A549 (cell line): ENCODE results near the gene CDH4.

Source experiments
- BHLHE40 ChIP-seq: IDR thresholded peaks from 2 replicates; pipeline ENCODE4 v1.6.1; 2012; ENCODE audit warnings: low read depth, low read length, inconsistent platforms
- CEBPB ChIP-seq, 2 experiments: fragments of >200 bp in 1 of 2; sonication (Bioruptor Twin) in 1 of 2; formaldehyde crosslinking in 1 of 2; IDR thresholded peaks; 2 replicates each; pipeline ENCODE4 v1.6.1; 2012 to 2016
- E2F6 ChIP-seq: IDR thresholded peaks from 2 replicates; pipeline ENCODE4 v1.6.1; 2012; ENCODE audit warnings: low read depth, borderline replicate concordance
- EP300 ChIP-seq, 2 experiments: fragments of >200 bp; sonication (Bioruptor Twin); formaldehyde crosslinking; IDR thresholded peaks; 2 replicates in 1 of 2; 3 replicates in 1 of 2; pipeline ENCODE4 v1.6.1; 2016 to 2017
- JUN ChIP-seq, 2 experiments: fragments of >200 bp; sonication (Bioruptor Twin); formaldehyde crosslinking; IDR thresholded peaks; 2 replicates in 1 of 2; 3 replicates in 1 of 2; pipeline ENCODE4 v1.6.1; 2016 to 2017
- MYC ChIP-seq: IDR thresholded peaks from 2 replicates; pipeline ENCODE4 v1.6.1; 2012; ENCODE audit warnings: mild to moderate bottlenecking, inconsistent platforms, low read length, improper control_type of control experiment, borderline replicate concordance
- POLR2A ChIP-seq: IDR thresholded peaks from 2 replicates; pipeline ENCODE4 v1.6.1; 2012; ENCODE audit warnings: mild to moderate bottlenecking, low read length
- RCOR1 ChIP-seq: fragments of 150-350 bp; IDR thresholded peaks from 2 replicates; pipeline ENCODE4 v1.6.1; 2014; ENCODE audit warnings: antibody characterized with exemption, low read length, low read depth
- REST ChIP-seq: fragments of 200-600 bp; sonication (generic); IDR thresholded peaks from 2 replicates; pipeline ENCODE4 v1.6.1; 2016; ENCODE audit warnings: antibody characterized with exemption, mild to moderate bottlenecking, moderate library complexity
- RFX5 ChIP-seq: fragments of 450-650 bp; IDR thresholded peaks from 2 replicates; pipeline ENCODE4 v1.7.1; 2014; ENCODE audit warnings: antibody characterized with exemption, mild to moderate bottlenecking, moderate library complexity
- ZSCAN20 ChIP-seq: fragments of 250-450 bp; sonication (Bioruptor Pico); IDR thresholded peaks from 2 replicates; pipeline ENCODE4 v1.8.0; 2022; ENCODE audit warnings: mild to moderate bottlenecking, moderate library complexity
- TF ChIP-seq, protein P1 (sequence below): fragments of >200 bp; sonication (Bioruptor Twin); formaldehyde crosslinking; IDR thresholded peaks from 3 replicates; pipeline ENCODE4 v1.5.1; 2016
- TF ChIP-seq, protein P2 (sequence below): IDR thresholded peaks from 2 replicates; pipeline ENCODE4 v1.6.1; 2012
- TF ChIP-seq, protein P3 (sequence below): fragments of >200 bp; sonication (Bioruptor Twin); formaldehyde crosslinking; IDR thresholded peaks from 3 replicates; pipeline ENCODE4 v1.6.1; 2016

- TF ChIP-seq EP300 (IDR thresholded peaks at IDR 0.05): no peak
- no peak for TF ChIP-seq POLR2A
- TF ChIP-seq JUN (IDR thresholded peaks at IDR 0.05): no peak
- no peak for TF ChIP-seq RFX5
- TF ChIP-seq RCOR1: no peak
- TF ChIP-seq ZSCAN20: no peak
- TF ChIP-seq REST: no peak
- TF ChIP-seq MYC: no peak
- TF ChIP-seq, protein P1, sequence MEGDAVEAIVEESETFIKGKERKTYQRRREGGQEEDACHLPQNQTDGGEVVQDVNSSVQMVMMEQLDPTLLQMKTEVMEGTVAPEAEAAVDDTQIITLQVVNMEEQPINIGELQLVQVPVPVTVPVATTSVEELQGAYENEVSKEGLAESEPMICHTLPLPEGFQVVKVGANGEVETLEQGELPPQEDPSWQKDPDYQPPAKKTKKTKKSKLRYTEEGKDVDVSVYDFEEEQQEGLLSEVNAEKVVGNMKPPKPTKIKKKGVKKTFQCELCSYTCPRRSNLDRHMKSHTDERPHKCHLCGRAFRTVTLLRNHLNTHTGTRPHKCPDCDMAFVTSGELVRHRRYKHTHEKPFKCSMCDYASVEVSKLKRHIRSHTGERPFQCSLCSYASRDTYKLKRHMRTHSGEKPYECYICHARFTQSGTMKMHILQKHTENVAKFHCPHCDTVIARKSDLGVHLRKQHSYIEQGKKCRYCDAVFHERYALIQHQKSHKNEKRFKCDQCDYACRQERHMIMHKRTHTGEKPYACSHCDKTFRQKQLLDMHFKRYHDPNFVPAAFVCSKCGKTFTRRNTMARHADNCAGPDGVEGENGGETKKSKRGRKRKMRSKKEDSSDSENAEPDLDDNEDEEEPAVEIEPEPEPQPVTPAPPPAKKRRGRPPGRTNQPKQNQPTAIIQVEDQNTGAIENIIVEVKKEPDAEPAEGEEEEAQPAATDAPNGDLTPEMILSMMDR: no peak
- TF ChIP-seq CEBPB (IDR thresholded peaks at IDR 0.05): no peak
- TF ChIP-seq, protein P2, sequence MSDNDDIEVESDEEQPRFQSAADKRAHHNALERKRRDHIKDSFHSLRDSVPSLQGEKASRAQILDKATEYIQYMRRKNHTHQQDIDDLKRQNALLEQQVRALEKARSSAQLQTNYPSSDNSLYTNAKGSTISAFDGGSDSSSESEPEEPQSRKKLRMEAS: no peak
- TF ChIP-seq BHLHE40: no peak
- TF ChIP-seq, protein P3, sequence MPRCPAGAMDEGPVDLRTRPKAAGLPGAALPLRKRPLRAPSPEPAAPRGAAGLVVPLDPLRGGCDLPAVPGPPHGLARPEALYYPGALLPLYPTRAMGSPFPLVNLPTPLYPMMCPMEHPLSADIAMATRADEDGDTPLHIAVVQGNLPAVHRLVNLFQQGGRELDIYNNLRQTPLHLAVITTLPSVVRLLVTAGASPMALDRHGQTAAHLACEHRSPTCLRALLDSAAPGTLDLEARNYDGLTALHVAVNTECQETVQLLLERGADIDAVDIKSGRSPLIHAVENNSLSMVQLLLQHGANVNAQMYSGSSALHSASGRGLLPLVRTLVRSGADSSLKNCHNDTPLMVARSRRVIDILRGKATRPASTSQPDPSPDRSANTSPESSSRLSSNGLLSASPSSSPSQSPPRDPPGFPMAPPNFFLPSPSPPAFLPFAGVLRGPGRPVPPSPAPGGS: no peak
- no peak for TF ChIP-seq E2F6
Observed at GRCh38 chr20:61353261-61354000, 101.4 kb downstream of the CDH4 start.
